Chondrocyte (in vitro differentiated cells): ENCODE results near the gene VPS41. TPM values are rescaled to one million over a fixed set of nuclear protein-coding genes. Genes with fewer than 3 reads are reported as not detected.

ENCODE experiments used
- DNase-seq: peaks from one replicate; pipeline ENCODE4 v3.0.0; 2021; ENCODE audit warnings: mixed read lengths, low spot score
- H3K27ac Mint-ChIP-seq: one replicate; pipeline ENCODE4 v1.8.0; 2021; ENCODE audit warnings: mild to moderate bottlenecking, moderate library complexity, mixed read lengths; ENCODE audit not compliant: unreplicated experiment
- H3K27me3 Mint-ChIP-seq: 2 replicates; pipeline ENCODE4 v1.8.0; 2021; ENCODE audit warnings: low read depth, mixed read lengths
- H3K36me3 Mint-ChIP-seq: 2 replicates; pipeline ENCODE4 v1.8.0; 2021; ENCODE audit warnings: low read depth, mixed read lengths
- H3K4me1 Mint-ChIP-seq: 2 replicates; pipeline ENCODE4 v1.8.0; 2021; ENCODE audit warnings: low read depth, mild to moderate bottlenecking, mixed read lengths
- H3K4me3 Mint-ChIP-seq: one replicate; pipeline ENCODE4 v1.8.0; 2021; ENCODE audit warnings: mild to moderate bottlenecking, moderate library complexity, mixed read lengths; ENCODE audit not compliant: unreplicated experiment
- H3K9me3 Mint-ChIP-seq: 2 replicates; pipeline ENCODE4 v1.8.0; 2021; ENCODE audit warnings: low read depth, mixed read lengths
- total RNA-seq: library from RNA; stranded (reverse); gene quantifications from 3 replicates; pipeline ENCODE4 v1.2.1, GENCODE V29; 2021
- TF ChIP-seq, protein P1 (sequence below): fragments of 200-600 bp; sonication (generic); IDR thresholded peaks from 2 replicates; pipeline ENCODE4 v1.5.0; 2021; ENCODE audit warnings: antibody characterized with exemption, mild to moderate bottlenecking, moderate library complexity

VPS41 gene
- total RNA-seq, 1 donor from 2014 or later, result 83.9 TPM

DNA sequence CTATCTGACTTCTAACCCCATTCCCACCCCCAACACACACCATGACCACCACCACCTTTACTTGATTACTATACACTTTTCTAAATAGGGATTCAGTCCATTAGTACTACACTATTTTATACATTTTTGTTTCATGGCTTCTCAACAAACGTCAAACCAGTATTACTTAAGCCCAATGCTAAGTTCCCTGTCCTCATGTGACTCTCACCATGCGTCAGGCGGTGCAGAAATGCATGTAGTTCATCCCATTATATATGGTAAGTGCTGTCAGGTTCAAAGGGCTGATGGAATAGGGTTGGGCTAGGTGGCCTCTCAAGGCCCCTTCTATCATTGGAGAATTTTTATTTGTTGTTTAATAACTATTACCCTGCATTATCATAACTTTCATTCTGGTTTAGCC lies 19.5 kb upstream of the VPS41 start:
- Mint-ChIP-seq H3K36me3 (no peaks in the 10 kb centered on the region), H3K4me1 (peaks cover 13% of the 10 kb centered on the region), H3K27ac (no peak overlapping the region), H3K27me3 (peaks cover 4% of the 10 kb centered on the region), H3K4me3 (no peak overlapping the region), H3K9me3 (no peaks in the 10 kb centered on the region)
- DNase-seq, result no peak
- TF ChIP-seq, protein P1, sequence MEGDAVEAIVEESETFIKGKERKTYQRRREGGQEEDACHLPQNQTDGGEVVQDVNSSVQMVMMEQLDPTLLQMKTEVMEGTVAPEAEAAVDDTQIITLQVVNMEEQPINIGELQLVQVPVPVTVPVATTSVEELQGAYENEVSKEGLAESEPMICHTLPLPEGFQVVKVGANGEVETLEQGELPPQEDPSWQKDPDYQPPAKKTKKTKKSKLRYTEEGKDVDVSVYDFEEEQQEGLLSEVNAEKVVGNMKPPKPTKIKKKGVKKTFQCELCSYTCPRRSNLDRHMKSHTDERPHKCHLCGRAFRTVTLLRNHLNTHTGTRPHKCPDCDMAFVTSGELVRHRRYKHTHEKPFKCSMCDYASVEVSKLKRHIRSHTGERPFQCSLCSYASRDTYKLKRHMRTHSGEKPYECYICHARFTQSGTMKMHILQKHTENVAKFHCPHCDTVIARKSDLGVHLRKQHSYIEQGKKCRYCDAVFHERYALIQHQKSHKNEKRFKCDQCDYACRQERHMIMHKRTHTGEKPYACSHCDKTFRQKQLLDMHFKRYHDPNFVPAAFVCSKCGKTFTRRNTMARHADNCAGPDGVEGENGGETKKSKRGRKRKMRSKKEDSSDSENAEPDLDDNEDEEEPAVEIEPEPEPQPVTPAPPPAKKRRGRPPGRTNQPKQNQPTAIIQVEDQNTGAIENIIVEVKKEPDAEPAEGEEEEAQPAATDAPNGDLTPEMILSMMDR, result no peak

DNA sequence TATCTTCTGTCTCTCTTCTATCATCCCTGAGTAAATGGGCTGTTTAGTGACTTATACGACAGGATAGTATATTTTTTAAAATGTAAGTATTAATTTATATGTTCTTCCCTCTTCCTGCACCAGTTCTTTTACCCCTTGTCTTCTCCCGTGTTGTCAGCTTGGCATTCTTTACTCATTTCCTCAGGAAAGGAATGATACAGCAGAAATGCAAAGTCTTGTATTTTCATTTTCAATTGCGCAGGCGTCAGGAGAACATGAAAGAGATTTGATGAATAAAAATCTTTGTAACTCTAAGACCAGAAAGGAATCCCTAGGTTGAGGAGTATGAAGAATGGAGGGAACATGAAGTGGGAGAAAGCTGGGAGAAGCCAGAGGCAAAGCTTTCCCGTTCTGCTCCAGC lies 18.8 kb upstream of the VPS41 start:
- Mint-ChIP-seq H3K36me3 (no peaks in the 10 kb centered on the region), H3K4me3 (no peak overlapping the region), H3K27me3 (peaks cover 4% of the 10 kb centered on the region), H3K27ac (no peak overlapping the region), H3K4me1 (peaks cover 13% of the 10 kb centered on the region), H3K9me3 (no peaks in the 10 kb centered on the region)
- TF ChIP-seq, protein P1, result no peak
- no peak for DNase-seq

DNA sequence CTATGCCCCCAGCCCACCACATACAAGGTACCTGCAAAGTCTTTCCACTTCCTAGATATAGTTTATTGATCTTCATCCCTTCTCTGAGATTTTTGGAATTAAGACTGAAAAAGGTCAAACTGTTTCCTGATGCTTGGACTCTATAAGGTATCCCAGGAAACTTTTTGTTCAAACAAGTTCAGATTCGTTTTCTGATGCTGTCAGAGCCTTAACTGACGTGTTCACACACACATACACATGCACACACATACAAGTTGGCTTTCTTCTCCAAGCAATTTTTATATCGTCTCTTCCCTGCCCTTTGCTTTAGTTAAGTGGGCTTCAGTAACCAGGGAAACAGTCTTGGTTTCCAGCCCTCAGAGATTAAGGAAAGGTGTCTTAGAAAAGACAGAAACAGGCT lies 11.7 kb upstream of the VPS41 start:
- DNase-seq, result no peak
- Mint-ChIP-seq H3K9me3 (no peaks in the 10 kb centered on the region), H3K36me3 (no peaks in the 10 kb centered on the region), H3K4me1 (no peaks in the 10 kb centered on the region), H3K27ac (no peak overlapping the region), H3K4me3 (no peak overlapping the region), H3K27me3 (peaks cover 9% of the 10 kb centered on the region)
- TF ChIP-seq, protein P1, result no peak

DNA sequence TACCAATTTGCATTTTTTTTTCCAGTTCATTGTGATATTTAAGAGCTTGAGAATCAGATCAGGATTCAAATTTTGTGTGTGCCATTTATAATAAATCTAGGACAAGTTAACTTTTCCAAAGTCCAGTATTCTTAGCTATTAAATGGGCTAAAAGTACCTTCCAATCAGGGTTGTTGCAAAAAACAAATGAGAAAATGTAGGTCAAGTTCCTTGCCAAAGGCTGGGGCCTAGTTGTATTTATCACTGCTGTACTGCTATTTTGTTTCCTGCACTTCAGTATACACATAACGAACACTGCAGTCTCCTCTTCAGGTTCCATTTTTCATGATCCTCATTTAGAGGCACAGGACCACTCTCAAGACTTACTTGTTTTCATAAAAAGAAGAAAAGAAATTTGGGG lies 7.4 kb upstream of the VPS41 start:
- no peak for DNase-seq
- no peaks in the 10 kb centered on the region for H3K9me3 Mint-ChIP-seq
- peaks cover 2% of the 10 kb centered on the region for H3K27me3 Mint-ChIP-seq
- H3K27ac Mint-ChIP-seq, result no peak overlapping the region
- H3K36me3 Mint-ChIP-seq, result no peaks in the 10 kb centered on the region
- no peak overlapping the region for H3K4me3 Mint-ChIP-seq
- TF ChIP-seq, protein P1, result no peak
- peaks cover 7% of the 10 kb centered on the region for H3K4me1 Mint-ChIP-seq

DNA sequence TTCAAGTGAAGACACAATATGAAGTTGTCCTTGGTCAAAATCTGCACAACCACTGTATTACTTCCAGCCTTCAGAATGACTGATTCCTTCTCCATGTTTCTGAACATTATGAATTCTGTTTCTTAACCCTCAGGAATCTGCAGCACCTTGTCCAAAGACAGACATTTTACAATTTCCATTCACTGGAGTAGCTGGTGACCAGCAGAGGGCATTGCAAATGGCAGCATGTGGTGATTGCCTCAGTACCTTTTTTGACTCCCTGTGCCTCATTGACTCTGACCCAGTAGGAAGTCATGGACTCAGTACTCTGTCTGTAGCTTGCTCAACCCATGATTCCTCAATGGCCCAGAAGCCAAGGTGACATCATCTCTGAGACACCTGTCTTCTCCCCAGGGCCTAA lies 879 bp upstream of the VPS41 start:
- Mint-ChIP-seq H3K4me3 (no peak overlapping the region), H3K9me3 (no peaks in the 10 kb centered on the region), H3K27me3 (no peaks in the 10 kb centered on the region), H3K36me3 (no peaks in the 10 kb centered on the region), H3K4me1 (peaks cover 26% of the 10 kb centered on the region), H3K27ac (no peak overlapping the region)
- no peak for DNase-seq
- TF ChIP-seq, protein P1, result peak; percentile 17
